ENCODE data around the gene IFT43.

The IFT43 gene

GRCh38 chr14:75985618-75986438, at the start of gene IFT43:
Gene IFT43, plus strand, starts transcription at chr14:75985763. Its CDS starts 24 bp downstream, at chr14:75985787.
- no peaks in the 10 kb centered on the region for H3K27me3 ChIP-seq (ENCODE audit: insufficient read depth, low read length)
- H3K79me2 ChIP-seq (ENCODE audit: control insufficient read depth, insufficient read depth, low read length, unreplicated experiment), result peaks cover 9% of the 10 kb centered on the region
- H2AFZ ChIP-seq (ENCODE audit: low read length, unreplicated experiment), result peak within 1 kb of the TSS; percentile 70
- peaks cover 29% of the 10 kb centered on the region for H3K4me1 ChIP-seq (ENCODE audit: control insufficient read depth, insufficient read depth, low read length, unreplicated experiment)
- H3K27ac ChIP-seq (ENCODE audit: low read depth, low read length), result peak within 1 kb of the TSS; percentile 57; the same call in 1 of the 2 replicates
- no peaks in the 10 kb centered on the region for H3K36me3 ChIP-seq (ENCODE audit: insufficient read depth, low read length)
- peak within 1 kb of the TSS; percentile 91 for H3K4me3 ChIP-seq (ENCODE audit: low read depth, low read length)

- Histone ChIP-seq H2AFZ (ENCODE audit: low read length, unreplicated experiment) (no peak overlapping the region), H3K27ac (ENCODE audit: low read depth, low read length) (no peak overlapping the region), H3K4me1 (ENCODE audit: control insufficient read depth, insufficient read depth, low read length, unreplicated experiment) (no peaks in the 10 kb centered on the region), H3K27me3 (ENCODE audit: insufficient read depth, low read length) (no peaks in the 10 kb centered on the region), H3K4me3 (ENCODE audit: low read depth, low read length) (no peak overlapping the region), H3K79me2 (ENCODE audit: control insufficient read depth, insufficient read depth, low read length, unreplicated experiment) (no peaks in the 10 kb centered on the region), H3K36me3 (ENCODE audit: insufficient read depth, low read length) (no peaks in the 10 kb centered on the region)
Measured at GRCh38 chr14:75939200-75939599, 46.4 kb upstream of the IFT43 start.

GRCh38 chr14:75941030-75941429, 44.5 kb upstream of the IFT43 start:
- H3K27me3 ChIP-seq (ENCODE audit: insufficient read depth, low read length), result no peaks in the 10 kb centered on the region
- H3K27ac ChIP-seq (ENCODE audit: low read depth, low read length), result no peak overlapping the region
- no peaks in the 10 kb centered on the region for H3K4me1 ChIP-seq (ENCODE audit: control insufficient read depth, insufficient read depth, low read length, unreplicated experiment)
- H3K4me3 ChIP-seq (ENCODE audit: low read depth, low read length), result no peak overlapping the region
- H2AFZ ChIP-seq (ENCODE audit: low read length, unreplicated experiment), result no peak overlapping the region
- H3K36me3 ChIP-seq (ENCODE audit: insufficient read depth, low read length), result no peaks in the 10 kb centered on the region
- no peaks in the 10 kb centered on the region for H3K79me2 ChIP-seq (ENCODE audit: control insufficient read depth, insufficient read depth, low read length, unreplicated experiment)

GRCh38 chr14:75944607-75945241, 40.8 kb upstream of the IFT43 start:
- H3K4me3 ChIP-seq (ENCODE audit: low read depth, low read length), result no peak overlapping the region
- H3K79me2 ChIP-seq (ENCODE audit: control insufficient read depth, insufficient read depth, low read length, unreplicated experiment), result no peaks in the 10 kb centered on the region
- H3K4me1 ChIP-seq (ENCODE audit: control insufficient read depth, insufficient read depth, low read length, unreplicated experiment), result no peaks in the 10 kb centered on the region
- H3K36me3 ChIP-seq (ENCODE audit: insufficient read depth, low read length), result no peaks in the 10 kb centered on the region
- H3K27me3 ChIP-seq (ENCODE audit: insufficient read depth, low read length), result no peaks in the 10 kb centered on the region
- no peak overlapping the region for H3K27ac ChIP-seq (ENCODE audit: low read depth, low read length)
- H2AFZ ChIP-seq (ENCODE audit: low read length, unreplicated experiment), result no peak overlapping the region

- H3K79me2 ChIP-seq (ENCODE audit: control insufficient read depth, insufficient read depth, low read length, unreplicated experiment), result no peaks in the 10 kb centered on the region
- no peaks in the 10 kb centered on the region for H3K27me3 ChIP-seq (ENCODE audit: insufficient read depth, low read length)
- H2AFZ ChIP-seq (ENCODE audit: low read length, unreplicated experiment), result no peak overlapping the region
- H3K4me1 ChIP-seq (ENCODE audit: control insufficient read depth, insufficient read depth, low read length, unreplicated experiment), result no peaks in the 10 kb centered on the region
- H3K4me3 ChIP-seq (ENCODE audit: low read depth, low read length), result no peak overlapping the region
- H3K36me3 ChIP-seq (ENCODE audit: insufficient read depth, low read length), result no peaks in the 10 kb centered on the region
- no peak overlapping the region for H3K27ac ChIP-seq (ENCODE audit: low read depth, low read length)
Measured at GRCh38 chr14:75946785-75947184, 38.8 kb upstream of the IFT43 start.

GRCh38 chr14:75952489-75952888, 33.1 kb upstream of the IFT43 start:
- H2AFZ ChIP-seq (ENCODE audit: low read length, unreplicated experiment), result no peak overlapping the region
- H3K4me3 ChIP-seq (ENCODE audit: low read depth, low read length), result no peak overlapping the region
- H3K36me3 ChIP-seq (ENCODE audit: insufficient read depth, low read length), result no peaks in the 10 kb centered on the region
- H3K79me2 ChIP-seq (ENCODE audit: control insufficient read depth, insufficient read depth, low read length, unreplicated experiment), result no peaks in the 10 kb centered on the region
- no peaks in the 10 kb centered on the region for H3K4me1 ChIP-seq (ENCODE audit: control insufficient read depth, insufficient read depth, low read length, unreplicated experiment)
- no peak overlapping the region for H3K27ac ChIP-seq (ENCODE audit: low read depth, low read length)
- no peaks in the 10 kb centered on the region for H3K27me3 ChIP-seq (ENCODE audit: insufficient read depth, low read length)

- no peaks in the 10 kb centered on the region for H3K27me3 ChIP-seq (ENCODE audit: insufficient read depth, low read length)
- H3K36me3 ChIP-seq (ENCODE audit: insufficient read depth, low read length), result no peaks in the 10 kb centered on the region
- no peak overlapping the region for H2AFZ ChIP-seq (ENCODE audit: low read length, unreplicated experiment)
- H3K27ac ChIP-seq (ENCODE audit: low read depth, low read length), result no peak overlapping the region
- no peaks in the 10 kb centered on the region for H3K4me1 ChIP-seq (ENCODE audit: control insufficient read depth, insufficient read depth, low read length, unreplicated experiment)
- no peak overlapping the region for H3K4me3 ChIP-seq (ENCODE audit: low read depth, low read length)
- H3K79me2 ChIP-seq (ENCODE audit: control insufficient read depth, insufficient read depth, low read length, unreplicated experiment), result no peaks in the 10 kb centered on the region
Measured at GRCh38 chr14:75959031-75959430, 26.5 kb upstream of the IFT43 start.

GRCh38 chr14:75960231-75960630, 25.3 kb upstream of the IFT43 start:
- no peaks in the 10 kb centered on the region for H3K4me1 ChIP-seq (ENCODE audit: control insufficient read depth, insufficient read depth, low read length, unreplicated experiment)
- H3K36me3 ChIP-seq (ENCODE audit: insufficient read depth, low read length), result no peaks in the 10 kb centered on the region
- no peaks in the 10 kb centered on the region for H3K27me3 ChIP-seq (ENCODE audit: insufficient read depth, low read length)
- H3K27ac ChIP-seq (ENCODE audit: low read depth, low read length), result no peak overlapping the region
- H3K4me3 ChIP-seq (ENCODE audit: low read depth, low read length), result no peak overlapping the region
- no peaks in the 10 kb centered on the region for H3K79me2 ChIP-seq (ENCODE audit: control insufficient read depth, insufficient read depth, low read length, unreplicated experiment)
- no peak overlapping the region for H2AFZ ChIP-seq (ENCODE audit: low read length, unreplicated experiment)

GRCh38 chr14:75961662-75962061, 23.9 kb upstream of the IFT43 start:
- Histone ChIP-seq H3K27ac (ENCODE audit: low read depth, low read length) (no peak overlapping the region), H2AFZ (ENCODE audit: low read length, unreplicated experiment) (no peak overlapping the region), H3K79me2 (ENCODE audit: control insufficient read depth, insufficient read depth, low read length, unreplicated experiment) (no peaks in the 10 kb centered on the region), H3K4me3 (ENCODE audit: low read depth, low read length) (no peak overlapping the region), H3K4me1 (ENCODE audit: control insufficient read depth, insufficient read depth, low read length, unreplicated experiment) (no peaks in the 10 kb centered on the region), H3K36me3 (ENCODE audit: insufficient read depth, low read length) (no peaks in the 10 kb centered on the region), H3K27me3 (ENCODE audit: insufficient read depth, low read length) (no peaks in the 10 kb centered on the region)

GRCh38 chr14:75967866-75968265, 17.7 kb upstream of the IFT43 start:
- no peaks in the 10 kb centered on the region for H3K36me3 ChIP-seq (ENCODE audit: insufficient read depth, low read length)
- H3K27ac ChIP-seq (ENCODE audit: low read depth, low read length), result no peak overlapping the region
- no peaks in the 10 kb centered on the region for H3K79me2 ChIP-seq (ENCODE audit: control insufficient read depth, insufficient read depth, low read length, unreplicated experiment)
- peaks cover 21% of the 10 kb centered on the region for H3K4me1 ChIP-seq (ENCODE audit: control insufficient read depth, insufficient read depth, low read length, unreplicated experiment)
- H3K27me3 ChIP-seq (ENCODE audit: insufficient read depth, low read length), result no peaks in the 10 kb centered on the region
- no peak overlapping the region for H3K4me3 ChIP-seq (ENCODE audit: low read depth, low read length)
- no peak overlapping the region for H2AFZ ChIP-seq (ENCODE audit: low read length, unreplicated experiment)

- Histone ChIP-seq H3K36me3 (ENCODE audit: insufficient read depth, low read length) (no peaks in the 10 kb centered on the region), H3K79me2 (ENCODE audit: control insufficient read depth, insufficient read depth, low read length, unreplicated experiment) (no peaks in the 10 kb centered on the region), H3K4me3 (ENCODE audit: low read depth, low read length) (0 out of 2 replicates have a peak overlapping the region, but pooled peaks have one; percentile 2), H2AFZ (ENCODE audit: low read length, unreplicated experiment) (no peak overlapping the region), H3K27ac (ENCODE audit: low read depth, low read length) (peak overlapping the region; percentile 5; the same call in 1 of the 2 replicates), H3K4me1 (ENCODE audit: control insufficient read depth, insufficient read depth, low read length, unreplicated experiment) (peaks cover 21% of the 10 kb centered on the region), H3K27me3 (ENCODE audit: insufficient read depth, low read length) (no peaks in the 10 kb centered on the region)
Measured at GRCh38 chr14:75968456-75968855, 17.1 kb upstream of the IFT43 start.
